NT2/D1 (cell line): ENCODE results near the gene LRP10.
"Not testable (repeated sequence)": the region's sequence is repeated elsewhere in the genome, so short reads cannot be mapped to it uniquely, and the experiment has no call there.

ENCODE experiments used
- DNase-seq: peaks from one replicate; pipeline ENCODE4 v3.0.0-alpha.2; 2011; ENCODE audit warnings: low read depth, low spot score
- H3K27me3 ChIP-seq: 2 replicates; pipeline ENCODE4 v1.6.0; 2011; ENCODE audit warnings: mild to moderate bottlenecking; ENCODE audit not compliant: insufficient read length, insufficient read depth
- H3K36me3 ChIP-seq: 2 replicates; pipeline ENCODE4 v1.6.1; 2011; ENCODE audit warnings: mild to moderate bottlenecking, low read length, mixed read lengths; ENCODE audit not compliant: insufficient read depth, insufficient read length
- H3K4me1 ChIP-seq: 2 replicates; pipeline ENCODE4 v1.5.1; 2011; ENCODE audit not compliant: insufficient read depth, insufficient read length
- H3K4me3 ChIP-seq: 2 replicates; pipeline ENCODE4 v1.5.1; 2011; ENCODE audit warnings: low read depth; ENCODE audit not compliant: insufficient read length
- H3K9ac ChIP-seq: 2 replicates; pipeline ENCODE4 v1.6.0; 2011; ENCODE audit warnings: low read depth; ENCODE audit not compliant: insufficient read length
- H3K9me3 ChIP-seq: 2 replicates; pipeline ENCODE4 v1.5.1; 2011; ENCODE audit warnings: mild to moderate bottlenecking, low read length; ENCODE audit not compliant: insufficient read depth
- SUZ12 ChIP-seq: IDR thresholded peaks from 2 replicates; pipeline ENCODE4 v1.6.1; 2011; ENCODE audit not compliant: insufficient read length, insufficient read depth; ENCODE audit errors: extremely low read depth
- YY1 ChIP-seq: IDR thresholded peaks from 2 replicates; pipeline ENCODE4 v1.6.1; 2011; ENCODE audit not compliant: insufficient read length, insufficient read depth
- ZNF274 ChIP-seq: IDR thresholded peaks from 2 replicates; pipeline ENCODE4 v1.6.1; 2011; ENCODE audit warnings: mild to moderate bottlenecking, low read depth, low read length

Gene LRP10

GRCh38 chr14:22908601-22909000 lies 37.1 kb downstream of the LRP10 start:
- Histone ChIP-seq H3K4me1 (no peaks in the 10 kb centered on the region), H3K9ac (no peak overlapping the region), H3K4me3 (no peak overlapping the region), H3K9me3 (no peaks in the 10 kb centered on the region), H3K36me3 (peaks cover 64% of the 10 kb centered on the region), H3K27me3 (no peaks in the 10 kb centered on the region)
- no peak for DNase-seq
- no peak for TF ChIP-seq SUZ12
- TF ChIP-seq ZNF274: no peak
- no peak for TF ChIP-seq YY1

- Histone ChIP-seq H3K36me3 (peaks cover 48% of the 10 kb centered on the region), H3K9ac (no peak overlapping the region)
Observed at GRCh38 chr14:22910916-22911315, 39.4 kb downstream of the LRP10 start.

GRCh38 chr14:22914836-22915235 lies 43.3 kb downstream of the LRP10 start:
- not testable (repeated sequence) for DNase-seq

More at GRCh38 chr14:22910916-22911315, 39.4 kb downstream of the LRP10 start:
- TF ChIP-seq ZNF274 (no peak), YY1 (no peak), SUZ12 (no peak)
- Histone ChIP-seq H3K4me1 (no peaks in the 10 kb centered on the region), H3K27me3 (no peaks in the 10 kb centered on the region), H3K4me3 (no peak overlapping the region), H3K9me3 (no peaks in the 10 kb centered on the region)
- DNase-seq: no peak

GRCh38 chr14:22915886-22916521 lies 44.5 kb downstream of the LRP10 start:
- no peak overlapping the region for H3K9ac ChIP-seq
- H3K4me1 ChIP-seq: no peaks in the 10 kb centered on the region
- H3K27me3 ChIP-seq: no peaks in the 10 kb centered on the region
- TF ChIP-seq SUZ12: no peak
- TF ChIP-seq ZNF274: no peak
- no peak for TF ChIP-seq YY1
- DNase-seq: no peak
- H3K4me3 ChIP-seq: no peak overlapping the region
- no peaks in the 10 kb centered on the region for H3K9me3 ChIP-seq
- peaks cover 46% of the 10 kb centered on the region for H3K36me3 ChIP-seq

More at GRCh38 chr14:22914836-22915235, 43.3 kb downstream of the LRP10 start:
- not testable (repeated sequence) for H3K27me3 ChIP-seq, H3K9me3 ChIP-seq, H3K4me3 ChIP-seq, H3K9ac ChIP-seq, H3K4me1 ChIP-seq
- H3K36me3 ChIP-seq: peaks cover 39% of the 10 kb centered on the region

- Histone ChIP-seq H3K9ac (peak within 1 kb of the TSS; percentile 56), H3K36me3 (peaks cover 67% of the 10 kb centered on the region), H3K9me3 (no peaks in the 10 kb centered on the region), H3K27me3 (no peaks in the 10 kb centered on the region), H3K4me1 (no peaks in the 10 kb centered on the region), H3K4me3 (peak within 1 kb of the TSS; percentile 49)
- peak; percentile 67 for TF ChIP-seq YY1
- no peak for TF ChIP-seq ZNF274
- no peak for TF ChIP-seq SUZ12
- peak; percentile 98 for DNase-seq
Observed at GRCh38 chr14:22918804-22919600, 47.5 kb downstream of the LRP10 start, which contains the start of gene RBM23. Gene RBM23, minus strand, starts transcription at chr14:22919149.

GRCh38 chr14:22919601-22919921 lies 48.0 kb downstream of the LRP10 start:
- peak overlapping the region; percentile 56 for H3K9ac ChIP-seq
- no peak for TF ChIP-seq SUZ12
- TF ChIP-seq YY1: no peak
- TF ChIP-seq ZNF274: no peak
- H3K4me1 ChIP-seq: no peaks in the 10 kb centered on the region
- peak overlapping the region; percentile 28 for H3K4me3 ChIP-seq
- no peaks in the 10 kb centered on the region for H3K27me3 ChIP-seq
- H3K9me3 ChIP-seq: no peaks in the 10 kb centered on the region
- H3K36me3 ChIP-seq: peaks cover 69% of the 10 kb centered on the region
- DNase-seq: no peak

GRCh38 chr14:22920697-22921096 lies 49.2 kb downstream of the LRP10 start:
- no peak overlapping the region for H3K9ac ChIP-seq
- H3K36me3 ChIP-seq: peaks cover 74% of the 10 kb centered on the region
- H3K27me3 ChIP-seq: no peaks in the 10 kb centered on the region
- TF ChIP-seq SUZ12 (no peak), YY1 (no peak), ZNF274 (no peak)
- H3K4me3 ChIP-seq: no peak overlapping the region
- no peaks in the 10 kb centered on the region for H3K4me1 ChIP-seq
- DNase-seq: no peak
- no peaks in the 10 kb centered on the region for H3K9me3 ChIP-seq
